SK-N-SH treated with all-trans-retinoic acid at 6 μM for 48 hours (cell line): ENCODE results near the gene KBTBD4.

Source experiments
- ATAC-seq: fragments of 200-7000 bp; cut with Tn5 transposase; 3 replicates; pipeline ENCODE4 v1.9.1; 2020; ENCODE audit warnings: mild to moderate bottlenecking, moderate library complexity
- ARNTL ChIP-seq: fragments of 450-650 bp; formaldehyde crosslinking; IDR thresholded peaks from 2 replicates; pipeline ENCODE4 v1.5.0; 2020; ENCODE audit warnings: low read depth, mild to moderate bottlenecking, moderate library complexity, borderline replicate concordance
- BACH2 ChIP-seq: fragments of 250-450 bp; sonication (Bioruptor Pico); IDR thresholded peaks from 2 replicates; pipeline ENCODE4 v1.9.0; 2021; ENCODE audit warnings: mild to moderate bottlenecking, borderline replicate concordance
- CREB5 ChIP-seq: fragments of 250-450 bp; sonication (Bioruptor Pico); IDR thresholded peaks from 2 replicates; pipeline ENCODE4 v1.5.1; 2020; ENCODE audit warnings: low read depth, mild to moderate bottlenecking, moderate library complexity
- CSDC2 ChIP-seq: fragments of 250-450 bp; sonication (Bioruptor Pico); IDR thresholded peaks from 2 replicates; pipeline ENCODE4 v1.5.0; 2020; ENCODE audit warnings: mild to moderate bottlenecking, moderate library complexity
- ESRRG ChIP-seq: fragments of 250-450 bp; sonication (Bioruptor Pico); IDR thresholded peaks from 2 replicates; pipeline ENCODE4 v1.6.1; 2021; ENCODE audit warnings: mild to moderate bottlenecking
- GLIS3 ChIP-seq: fragments of 250-450 bp; sonication (Bioruptor Pico); IDR thresholded peaks from 2 replicates; pipeline ENCODE4 v1.5.0; 2020; ENCODE audit warnings: mild to moderate bottlenecking, moderate library complexity
- OSR1 ChIP-seq: fragments of 250-450 bp; sonication (Bioruptor Pico); IDR thresholded peaks from 2 replicates; pipeline ENCODE4 v1.8.0; 2022; ENCODE audit warnings: moderate library complexity, mild to moderate bottlenecking, inconsistent platforms
- PATZ1 ChIP-seq: fragments of 250-450 bp; sonication (Bioruptor Pico); IDR thresholded peaks from 2 replicates; pipeline ENCODE4 v1.8.0; 2020; ENCODE audit warnings: mild to moderate bottlenecking, moderate library complexity, borderline replicate concordance
- PPARA ChIP-seq: fragments of 250-450 bp; sonication (Bioruptor Pico); IDR thresholded peaks from 2 replicates; pipeline ENCODE4 v1.5.0; 2020; ENCODE audit warnings: mild to moderate bottlenecking, borderline replicate concordance
- RARB ChIP-seq: fragments of 250-450 bp; sonication (Bioruptor Pico); IDR thresholded peaks from 2 replicates; pipeline ENCODE4 v1.8.0; 2021; ENCODE audit warnings: mild to moderate bottlenecking, moderate library complexity
- SNAI2 ChIP-seq: fragments of 250-450 bp; sonication (Bioruptor Pico); IDR thresholded peaks from 2 replicates; pipeline ENCODE4 v1.5.0; 2020; ENCODE audit warnings: mild to moderate bottlenecking, moderate library complexity
- TCF4 ChIP-seq: fragments of 250-450 bp; sonication (Bioruptor Pico); IDR thresholded peaks from 2 replicates; pipeline ENCODE4 v1.8.0; 2021; ENCODE audit warnings: mild to moderate bottlenecking, moderate library complexity, borderline replicate concordance
- TOX ChIP-seq: fragments of 250-450 bp; sonication (Bioruptor Pico); IDR thresholded peaks from 2 replicates; pipeline ENCODE4 v1.8.0; 2021; ENCODE audit warnings: mild to moderate bottlenecking, moderate library complexity, borderline replicate concordance
- ZC3H10 ChIP-seq: fragments of 250-450 bp; sonication (Bioruptor Pico); IDR thresholded peaks from 2 replicates; pipeline ENCODE4 v1.5.1; 2021; ENCODE audit warnings: mild to moderate bottlenecking, moderate library complexity
- ZFP3 ChIP-seq: fragments of 250-450 bp; sonication (Bioruptor Pico); IDR thresholded peaks from 2 replicates; pipeline ENCODE4 v1.5.0; 2020; ENCODE audit warnings: mild to moderate bottlenecking, moderate library complexity
- ZFP30 ChIP-seq: fragments of 450-650 bp; formaldehyde crosslinking; IDR thresholded peaks from 2 replicates; pipeline ENCODE4 v1.5.0; 2022; ENCODE audit warnings: mild to moderate bottlenecking, moderate library complexity
- ZNF565 ChIP-seq: fragments of 450-650 bp; formaldehyde crosslinking; conservative IDR thresholded peaks from 2 replicates; pipeline ENCODE4 v1.5.0; 2020; ENCODE audit warnings: low read depth, mild to moderate bottlenecking, moderate library complexity
- ZNF70 ChIP-seq: fragments of 450-650 bp; formaldehyde crosslinking; IDR thresholded peaks from 2 replicates; pipeline ENCODE4 v1.5.0; 2020; ENCODE audit warnings: mild to moderate bottlenecking, moderate library complexity
- ZNF8 ChIP-seq: fragments of 450-650 bp; formaldehyde crosslinking; IDR thresholded peaks from 2 replicates; pipeline ENCODE4 v1.5.0; 2020; ENCODE audit warnings: mild to moderate bottlenecking, moderate library complexity
- TF ChIP-seq, protein P1 (sequence below): fragments of 250-450 bp; sonication (Bioruptor Pico); IDR thresholded peaks from 2 replicates; pipeline ENCODE4 v1.5.0; 2020; ENCODE audit warnings: mild to moderate bottlenecking, moderate library complexity
- TF ChIP-seq, protein P2 (sequence below): fragments of 250-450 bp; sonication (Bioruptor Pico); IDR thresholded peaks from 2 replicates; pipeline ENCODE4 v1.8.0; 2021; ENCODE audit warnings: low read depth, mild to moderate bottlenecking, moderate library complexity, borderline replicate concordance
- TF ChIP-seq, protein P3 (sequence below): fragments of 250-450 bp; sonication (Bioruptor Pico); IDR thresholded peaks from 2 replicates; pipeline ENCODE4 v1.5.1; 2021; ENCODE audit warnings: mild to moderate bottlenecking, moderate library complexity

KBTBD4 gene

GRCh38 chr11:47589977-47590861 is 11.4 kb upstream of the KBTBD4 start:
- TF ChIP-seq PPARA (no peak), TCF4 (CRISPR knock-in tag) (no peak), ZNF8 (CRISPR knock-in tag) (no peak), ZNF565 (CRISPR knock-in tag) (no peak), ZFP30 (no peak), GLIS3 (CRISPR knock-in tag) (no peak), BACH2 (CRISPR knock-in tag) (no peak), TOX (CRISPR knock-in tag) (no peak), ESRRG (CRISPR knock-in tag) (no peak), SNAI2 (no peak), ZFP3 (CRISPR knock-in tag) (no peak), ZNF70 (CRISPR knock-in tag) (no peak), OSR1 (CRISPR knock-in tag) (no peak), ZC3H10 (no peak), ARNTL (CRISPR knock-in tag) (no peak)
- TF ChIP-seq, protein P1, sequence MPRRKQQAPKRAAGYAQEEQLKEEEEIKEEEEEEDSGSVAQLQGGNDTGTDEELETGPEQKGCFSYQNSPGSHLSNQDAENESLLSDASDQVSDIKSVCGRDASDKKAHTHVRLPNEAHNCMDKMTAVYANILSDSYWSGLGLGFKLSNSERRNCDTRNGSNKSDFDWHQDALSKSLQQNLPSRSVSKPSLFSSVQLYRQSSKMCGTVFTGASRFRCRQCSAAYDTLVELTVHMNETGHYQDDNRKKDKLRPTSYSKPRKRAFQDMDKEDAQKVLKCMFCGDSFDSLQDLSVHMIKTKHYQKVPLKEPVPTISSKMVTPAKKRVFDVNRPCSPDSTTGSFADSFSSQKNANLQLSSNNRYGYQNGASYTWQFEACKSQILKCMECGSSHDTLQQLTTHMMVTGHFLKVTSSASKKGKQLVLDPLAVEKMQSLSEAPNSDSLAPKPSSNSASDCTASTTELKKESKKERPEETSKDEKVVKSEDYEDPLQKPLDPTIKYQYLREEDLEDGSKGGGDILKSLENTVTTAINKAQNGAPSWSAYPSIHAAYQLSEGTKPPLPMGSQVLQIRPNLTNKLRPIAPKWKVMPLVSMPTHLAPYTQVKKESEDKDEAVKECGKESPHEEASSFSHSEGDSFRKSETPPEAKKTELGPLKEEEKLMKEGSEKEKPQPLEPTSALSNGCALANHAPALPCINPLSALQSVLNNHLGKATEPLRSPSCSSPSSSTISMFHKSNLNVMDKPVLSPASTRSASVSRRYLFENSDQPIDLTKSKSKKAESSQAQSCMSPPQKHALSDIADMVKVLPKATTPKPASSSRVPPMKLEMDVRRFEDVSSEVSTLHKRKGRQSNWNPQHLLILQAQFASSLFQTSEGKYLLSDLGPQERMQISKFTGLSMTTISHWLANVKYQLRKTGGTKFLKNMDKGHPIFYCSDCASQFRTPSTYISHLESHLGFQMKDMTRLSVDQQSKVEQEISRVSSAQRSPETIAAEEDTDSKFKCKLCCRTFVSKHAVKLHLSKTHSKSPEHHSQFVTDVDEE (CRISPR knock-in tag): no peak
- TF ChIP-seq, protein P2, sequence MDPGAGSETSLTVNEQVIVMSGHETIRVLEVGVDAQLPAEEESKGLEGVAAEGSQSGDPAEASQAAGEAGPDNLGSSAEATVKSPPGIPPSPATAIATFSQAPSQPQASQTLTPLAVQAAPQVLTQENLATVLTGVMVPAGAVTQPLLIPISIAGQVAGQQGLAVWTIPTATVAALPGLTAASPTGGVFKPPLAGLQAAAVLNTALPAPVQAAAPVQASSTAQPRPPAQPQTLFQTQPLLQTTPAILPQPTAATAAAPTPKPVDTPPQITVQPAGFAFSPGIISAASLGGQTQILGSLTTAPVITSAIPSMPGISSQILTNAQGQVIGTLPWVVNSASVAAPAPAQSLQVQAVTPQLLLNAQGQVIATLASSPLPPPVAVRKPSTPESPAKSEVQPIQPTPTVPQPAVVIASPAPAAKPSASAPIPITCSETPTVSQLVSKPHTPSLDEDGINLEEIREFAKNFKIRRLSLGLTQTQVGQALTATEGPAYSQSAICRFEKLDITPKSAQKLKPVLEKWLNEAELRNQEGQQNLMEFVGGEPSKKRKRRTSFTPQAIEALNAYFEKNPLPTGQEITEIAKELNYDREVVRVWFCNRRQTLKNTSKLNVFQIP (CRISPR knock-in tag): no peak
- TF ChIP-seq, protein P3, sequence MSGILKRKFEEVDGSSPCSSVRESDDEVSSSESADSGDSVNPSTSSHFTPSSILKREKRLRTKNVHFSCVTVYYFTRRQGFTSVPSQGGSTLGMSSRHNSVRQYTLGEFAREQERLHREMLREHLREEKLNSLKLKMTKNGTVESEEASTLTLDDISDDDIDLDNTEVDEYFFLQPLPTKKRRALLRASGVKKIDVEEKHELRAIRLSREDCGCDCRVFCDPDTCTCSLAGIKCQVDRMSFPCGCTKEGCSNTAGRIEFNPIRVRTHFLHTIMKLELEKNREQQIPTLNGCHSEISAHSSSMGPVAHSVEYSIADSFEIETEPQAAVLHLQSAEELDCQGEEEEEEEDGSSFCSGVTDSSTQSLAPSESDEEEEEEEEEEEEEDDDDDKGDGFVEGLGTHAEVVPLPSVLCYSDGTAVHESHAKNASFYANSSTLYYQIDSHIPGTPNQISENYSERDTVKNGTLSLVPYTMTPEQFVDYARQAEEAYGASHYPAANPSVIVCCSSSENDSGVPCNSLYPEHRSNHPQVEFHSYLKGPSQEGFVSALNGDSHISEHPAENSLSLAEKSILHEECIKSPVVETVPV (CRISPR knock-in tag): no peak
- TF ChIP-seq, all 23 proteins: peak for 0
- no peak for ATAC-seq

GRCh38 chr11:47589584-47589976 is 10.8 kb upstream of the KBTBD4 start:
- TF ChIP-seq GLIS3 (CRISPR knock-in tag) (no peak), ZNF565 (CRISPR knock-in tag) (no peak), CREB5 (CRISPR knock-in tag) (no peak)
- no peak for ATAC-seq

DNA sequence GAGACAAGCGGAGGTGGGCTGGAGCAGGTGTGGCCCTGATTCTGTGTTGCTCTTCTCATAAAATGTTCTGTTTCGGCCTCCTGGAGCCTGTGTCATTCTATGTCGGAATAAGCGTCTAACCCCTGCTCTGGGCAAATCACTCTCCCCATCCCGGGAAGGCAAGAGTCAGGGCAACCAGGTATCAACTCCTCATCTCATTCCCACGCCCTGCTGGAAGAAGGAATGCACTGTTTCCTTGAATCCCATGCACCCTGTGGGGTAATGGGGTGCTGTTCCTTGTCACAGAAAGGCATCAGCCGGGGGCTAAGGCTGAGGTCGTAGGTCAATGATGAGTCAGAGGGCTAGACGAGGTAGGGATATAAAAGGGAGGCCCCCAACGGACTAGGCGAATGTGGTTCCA is 10.3 kb upstream of the KBTBD4 start:
- ATAC-seq: no peak
- TF ChIP-seq ZC3H10 (no peak), ZFP3 (CRISPR knock-in tag) (no peak), RARB (CRISPR knock-in tag) (no peak), CSDC2 (CRISPR knock-in tag) (no peak), CREB5 (CRISPR knock-in tag) (no peak), TCF4 (CRISPR knock-in tag) (no peak), ESRRG (CRISPR knock-in tag) (no peak), TOX (CRISPR knock-in tag) (no peak), GLIS3 (CRISPR knock-in tag) (no peak), PATZ1 (CRISPR knock-in tag) (no peak)
- TF ChIP-seq, protein P2 (CRISPR knock-in tag): no peak
- TF ChIP-seq, protein P3 (CRISPR knock-in tag): no peak
- TF ChIP-seq, all 23 proteins: peak for 0
